ENCODE measurements around the gene UBE2L3.
"Not testable (repeated sequence)": the region's sequence is repeated elsewhere in the genome, so short reads cannot be mapped to it uniquely, and the experiment has no call there.

DNA sequence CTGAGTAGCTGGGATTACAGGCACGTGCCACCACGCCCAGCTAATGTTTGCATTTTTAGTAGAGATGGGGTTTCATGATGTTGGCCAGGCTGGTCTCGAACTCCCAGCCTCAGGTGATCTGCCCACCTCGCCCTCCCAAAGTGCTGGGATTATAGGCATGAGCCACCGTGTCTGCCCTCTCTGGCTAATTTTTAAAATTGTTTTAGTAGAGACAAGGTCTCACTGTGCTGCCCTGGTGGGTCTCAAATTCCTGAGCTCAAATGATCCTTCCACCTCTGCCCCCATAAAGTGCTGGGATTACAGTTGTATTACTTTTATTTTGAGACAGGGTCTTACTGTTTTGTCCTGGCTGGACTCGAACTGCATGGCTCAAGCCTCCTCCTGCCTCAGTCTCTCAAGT is 78.0 kb downstream of the UBE2L3 start:
- TF ChIP-seq, protein P1, sequence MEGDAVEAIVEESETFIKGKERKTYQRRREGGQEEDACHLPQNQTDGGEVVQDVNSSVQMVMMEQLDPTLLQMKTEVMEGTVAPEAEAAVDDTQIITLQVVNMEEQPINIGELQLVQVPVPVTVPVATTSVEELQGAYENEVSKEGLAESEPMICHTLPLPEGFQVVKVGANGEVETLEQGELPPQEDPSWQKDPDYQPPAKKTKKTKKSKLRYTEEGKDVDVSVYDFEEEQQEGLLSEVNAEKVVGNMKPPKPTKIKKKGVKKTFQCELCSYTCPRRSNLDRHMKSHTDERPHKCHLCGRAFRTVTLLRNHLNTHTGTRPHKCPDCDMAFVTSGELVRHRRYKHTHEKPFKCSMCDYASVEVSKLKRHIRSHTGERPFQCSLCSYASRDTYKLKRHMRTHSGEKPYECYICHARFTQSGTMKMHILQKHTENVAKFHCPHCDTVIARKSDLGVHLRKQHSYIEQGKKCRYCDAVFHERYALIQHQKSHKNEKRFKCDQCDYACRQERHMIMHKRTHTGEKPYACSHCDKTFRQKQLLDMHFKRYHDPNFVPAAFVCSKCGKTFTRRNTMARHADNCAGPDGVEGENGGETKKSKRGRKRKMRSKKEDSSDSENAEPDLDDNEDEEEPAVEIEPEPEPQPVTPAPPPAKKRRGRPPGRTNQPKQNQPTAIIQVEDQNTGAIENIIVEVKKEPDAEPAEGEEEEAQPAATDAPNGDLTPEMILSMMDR (IDR thresholded peaks at IDR 0.05), result not testable (repeated sequence)
- TF ChIP-seq, protein P2, sequence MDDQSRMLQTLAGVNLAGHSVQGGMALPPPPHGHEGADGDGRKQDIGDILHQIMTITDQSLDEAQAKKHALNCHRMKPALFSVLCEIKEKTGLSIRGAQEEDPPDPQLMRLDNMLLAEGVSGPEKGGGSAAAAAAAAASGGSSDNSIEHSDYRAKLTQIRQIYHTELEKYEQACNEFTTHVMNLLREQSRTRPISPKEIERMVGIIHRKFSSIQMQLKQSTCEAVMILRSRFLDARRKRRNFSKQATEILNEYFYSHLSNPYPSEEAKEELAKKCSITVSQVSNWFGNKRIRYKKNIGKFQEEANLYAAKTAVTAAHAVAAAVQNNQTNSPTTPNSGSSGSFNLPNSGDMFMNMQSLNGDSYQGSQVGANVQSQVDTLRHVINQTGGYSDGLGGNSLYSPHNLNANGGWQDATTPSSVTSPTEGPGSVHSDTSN (IDR thresholded peaks at IDR 0.05), result not testable (repeated sequence)
- not testable (repeated sequence) for TF ChIP-seq MEF2A (IDR thresholded peaks at IDR 0.05; ENCODE audit: borderline replicate concordance, low read depth); FOSL2 (IDR thresholded peaks at IDR 0.05; ENCODE audit: borderline replicate concordance, low read depth); RFX5 (IDR thresholded peaks at IDR 0.05; ENCODE audit: low read length); TCF12 (IDR thresholded peaks at IDR 0.05); EP300 (IDR thresholded peaks at IDR 0.05; ENCODE audit: borderline replicate concordance in 1 of 2, low read depth in 1 of 2, low read length in 1 of 2); POLR2AphosphoS5 (IDR thresholded peaks at IDR 0.05; ENCODE audit: low read depth, low read length)
- TF ChIP-seq, protein P3, sequence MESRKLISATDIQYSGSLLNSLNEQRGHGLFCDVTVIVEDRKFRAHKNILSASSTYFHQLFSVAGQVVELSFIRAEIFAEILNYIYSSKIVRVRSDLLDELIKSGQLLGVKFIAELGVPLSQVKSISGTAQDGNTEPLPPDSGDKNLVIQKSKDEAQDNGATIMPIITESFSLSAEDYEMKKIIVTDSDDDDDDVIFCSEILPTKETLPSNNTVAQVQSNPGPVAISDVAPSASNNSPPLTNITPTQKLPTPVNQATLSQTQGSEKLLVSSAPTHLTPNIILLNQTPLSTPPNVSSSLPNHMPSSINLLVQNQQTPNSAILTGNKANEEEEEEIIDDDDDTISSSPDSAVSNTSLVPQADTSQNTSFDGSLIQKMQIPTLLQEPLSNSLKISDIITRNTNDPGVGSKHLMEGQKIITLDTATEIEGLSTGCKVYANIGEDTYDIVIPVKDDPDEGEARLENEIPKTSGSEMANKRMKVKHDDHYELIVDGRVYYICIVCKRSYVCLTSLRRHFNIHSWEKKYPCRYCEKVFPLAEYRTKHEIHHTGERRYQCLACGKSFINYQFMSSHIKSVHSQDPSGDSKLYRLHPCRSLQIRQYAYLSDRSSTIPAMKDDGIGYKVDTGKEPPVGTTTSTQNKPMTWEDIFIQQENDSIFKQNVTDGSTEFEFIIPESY (IDR thresholded peaks at IDR 0.05; ENCODE audit: borderline replicate concordance, low read depth), result not testable (repeated sequence)
